Gastroesophageal sphincter (tissue), 3 donors: Measurements from ENCODE around the gene TMEM273.

Experiments used
- POLR2A ChIP-seq, 2 donors: fragments of 450-650 bp; IDR thresholded peaks; one replicate each; pipeline ENCODE4 v1.6.1; 2017; ENCODE audit warnings: antibody characterized with exemption in 2 of 2, mild to moderate bottlenecking in 2 of 2, moderate library complexity in 1 of 2
- POLR2AphosphoS5 ChIP-seq: sonication (generic); formaldehyde crosslinking; IDR thresholded peaks from one replicate; pipeline ENCODE4 v1.6.1; 2017; ENCODE audit warnings: antibody characterized with exemption
- TF ChIP-seq, protein P1 (sequence below), 4 experiments: fragments of 200-600 bp in 2 of 4; fragments of 450-650 bp in 2 of 4; sonication (generic) in 1 of 4; IDR thresholded peaks; one replicate each; pipeline ENCODE4 v1.5.1; 2017 to 2019; ENCODE audit warnings: antibody characterized with exemption in 4 of 4, mild to moderate bottlenecking in 2 of 4, moderate library complexity in 2 of 4

DNA sequence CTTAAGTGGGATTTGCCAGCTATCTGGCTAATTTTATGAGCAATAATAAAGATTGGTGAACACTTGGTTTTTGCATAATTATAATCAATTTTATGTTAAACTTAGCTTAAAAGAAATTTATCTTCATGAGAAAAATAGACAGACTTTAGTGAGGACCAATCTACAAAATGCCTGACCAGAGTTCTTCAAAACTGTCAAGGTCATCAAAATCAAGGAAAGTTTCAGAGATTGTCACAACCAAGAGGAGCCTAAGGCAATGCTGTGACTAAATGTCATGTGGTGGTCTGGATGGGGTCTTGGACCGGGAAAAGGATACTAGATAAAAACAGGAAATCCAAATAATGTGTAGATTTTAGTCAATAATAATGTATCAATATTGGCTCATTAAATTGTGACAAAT, 36.7 kb downstream of the TMEM273 start:
- TF ChIP-seq, protein P1, sequence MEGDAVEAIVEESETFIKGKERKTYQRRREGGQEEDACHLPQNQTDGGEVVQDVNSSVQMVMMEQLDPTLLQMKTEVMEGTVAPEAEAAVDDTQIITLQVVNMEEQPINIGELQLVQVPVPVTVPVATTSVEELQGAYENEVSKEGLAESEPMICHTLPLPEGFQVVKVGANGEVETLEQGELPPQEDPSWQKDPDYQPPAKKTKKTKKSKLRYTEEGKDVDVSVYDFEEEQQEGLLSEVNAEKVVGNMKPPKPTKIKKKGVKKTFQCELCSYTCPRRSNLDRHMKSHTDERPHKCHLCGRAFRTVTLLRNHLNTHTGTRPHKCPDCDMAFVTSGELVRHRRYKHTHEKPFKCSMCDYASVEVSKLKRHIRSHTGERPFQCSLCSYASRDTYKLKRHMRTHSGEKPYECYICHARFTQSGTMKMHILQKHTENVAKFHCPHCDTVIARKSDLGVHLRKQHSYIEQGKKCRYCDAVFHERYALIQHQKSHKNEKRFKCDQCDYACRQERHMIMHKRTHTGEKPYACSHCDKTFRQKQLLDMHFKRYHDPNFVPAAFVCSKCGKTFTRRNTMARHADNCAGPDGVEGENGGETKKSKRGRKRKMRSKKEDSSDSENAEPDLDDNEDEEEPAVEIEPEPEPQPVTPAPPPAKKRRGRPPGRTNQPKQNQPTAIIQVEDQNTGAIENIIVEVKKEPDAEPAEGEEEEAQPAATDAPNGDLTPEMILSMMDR (IDR thresholded peaks at IDR 0.05): no peak
- no peak for TF ChIP-seq POLR2A (IDR thresholded peaks at IDR 0.05)
- no peak for TF ChIP-seq POLR2AphosphoS5
